Epithelial cell of esophagus (primary cell): ENCODE results near the gene SS18L1.

ENCODE experiments used
- DNase-seq: peaks from one replicate; pipeline ENCODE4 v3.0.0; 2010; ENCODE audit warnings: low read depth
- H3K4me3 ChIP-seq: 2 replicates; pipeline ENCODE4 v1.5.1; 2011; ENCODE audit warnings: mild to moderate bottlenecking, low read length, control low read depth
- TF ChIP-seq, protein P1 (sequence below): IDR thresholded peaks from 2 replicates; pipeline ENCODE4 v1.5.1; 2011; ENCODE audit warnings: low read depth, mild to moderate bottlenecking, low read length, control low read depth, inconsistent platforms; ENCODE audit not compliant: insufficient read depth; ENCODE audit errors: missing control alignments

Gene SS18L1

GRCh38 chr20:62219101-62219991, 75.8 kb downstream of the SS18L1 start:
- H3K4me3 ChIP-seq: no peak overlapping the region
- DNase-seq: no peak
- TF ChIP-seq, protein P1, sequence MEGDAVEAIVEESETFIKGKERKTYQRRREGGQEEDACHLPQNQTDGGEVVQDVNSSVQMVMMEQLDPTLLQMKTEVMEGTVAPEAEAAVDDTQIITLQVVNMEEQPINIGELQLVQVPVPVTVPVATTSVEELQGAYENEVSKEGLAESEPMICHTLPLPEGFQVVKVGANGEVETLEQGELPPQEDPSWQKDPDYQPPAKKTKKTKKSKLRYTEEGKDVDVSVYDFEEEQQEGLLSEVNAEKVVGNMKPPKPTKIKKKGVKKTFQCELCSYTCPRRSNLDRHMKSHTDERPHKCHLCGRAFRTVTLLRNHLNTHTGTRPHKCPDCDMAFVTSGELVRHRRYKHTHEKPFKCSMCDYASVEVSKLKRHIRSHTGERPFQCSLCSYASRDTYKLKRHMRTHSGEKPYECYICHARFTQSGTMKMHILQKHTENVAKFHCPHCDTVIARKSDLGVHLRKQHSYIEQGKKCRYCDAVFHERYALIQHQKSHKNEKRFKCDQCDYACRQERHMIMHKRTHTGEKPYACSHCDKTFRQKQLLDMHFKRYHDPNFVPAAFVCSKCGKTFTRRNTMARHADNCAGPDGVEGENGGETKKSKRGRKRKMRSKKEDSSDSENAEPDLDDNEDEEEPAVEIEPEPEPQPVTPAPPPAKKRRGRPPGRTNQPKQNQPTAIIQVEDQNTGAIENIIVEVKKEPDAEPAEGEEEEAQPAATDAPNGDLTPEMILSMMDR: no peak

GRCh38 chr20:62219992-62220665, 76.6 kb downstream of the SS18L1 start, which contains the start of gene HRH3:
Gene HRH3, minus strand, starts transcription at chr20:62220278. Its CDS starts 308 bp downstream, at chr20:62219970.
- H3K4me3 ChIP-seq: no peak within 1 kb of the TSS
- peak; percentile 32 for DNase-seq
- TF ChIP-seq, protein P1: no peak

GRCh38 chr20:62220666-62221568, 77.3 kb downstream of the SS18L1 start:
- H3K4me3 ChIP-seq: no peak overlapping the region
- DNase-seq: no peak
- TF ChIP-seq, protein P1: no peak

- no peak for DNase-seq
- H3K4me3 ChIP-seq: no peak overlapping the region
- TF ChIP-seq, protein P1: no peak
Measured at GRCh38 chr20:62222266-62222850, 78.8 kb downstream of the SS18L1 start.

DNA sequence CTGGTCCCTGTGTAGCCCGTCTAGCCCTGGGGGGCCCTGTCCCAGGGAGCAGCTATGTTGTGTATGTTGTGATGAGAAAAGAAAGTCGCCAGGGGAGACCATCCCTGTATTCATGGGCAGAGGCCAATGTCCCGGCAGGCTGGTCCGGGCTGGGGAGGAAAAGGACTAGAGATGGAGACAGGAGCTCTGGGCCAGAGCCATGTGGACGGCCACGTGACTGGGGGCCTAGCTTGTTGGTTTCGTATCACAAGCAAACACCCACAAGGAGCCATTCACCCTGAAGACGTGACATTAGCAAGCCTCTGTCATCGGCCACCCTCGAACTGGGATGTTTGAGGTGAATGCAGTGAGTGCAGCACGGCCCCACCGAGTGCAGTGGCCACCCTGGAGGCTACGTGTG, 79.4 kb downstream of the SS18L1 start:
- DNase-seq: no peak
- H3K4me3 ChIP-seq: no peak overlapping the region
- TF ChIP-seq, protein P1: no peak

DNA sequence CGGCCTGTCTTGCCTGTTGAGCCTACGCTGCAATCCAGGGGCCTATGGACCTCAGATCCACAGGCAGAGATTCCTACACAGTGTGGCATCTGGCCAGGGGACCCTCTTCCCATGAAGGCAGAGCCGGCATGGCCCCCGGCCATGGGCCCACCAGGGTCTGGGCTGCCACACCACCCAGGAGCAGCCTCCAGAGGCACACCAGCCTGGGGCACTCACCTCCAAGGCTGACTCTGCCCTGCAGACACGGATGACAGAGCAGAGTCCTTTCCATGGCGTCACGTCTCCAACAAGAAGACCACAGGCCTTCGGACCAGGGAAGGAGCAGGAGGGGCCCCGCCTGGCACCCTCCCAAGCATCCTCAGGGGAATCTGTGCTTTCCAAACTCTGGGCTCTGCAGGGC, 80.0 kb downstream of the SS18L1 start:
- no peak for DNase-seq
- TF ChIP-seq, protein P1: no peak

More for the DNA sequence above, 80.0 kb downstream of the SS18L1 start:
- H3K4me3 ChIP-seq: no peak overlapping the region
